Fibroblast of skin of left biceps (primary cell): Measurements from ENCODE around the gene KNSTRN.

Experiments
- DNase-seq, 2 experiments: peaks; one replicate each; pipeline ENCODE4 v3.0.0-alpha.2; 2013; ENCODE audit warnings: low read depth in 2 of 2

KNSTRN gene

DNA sequence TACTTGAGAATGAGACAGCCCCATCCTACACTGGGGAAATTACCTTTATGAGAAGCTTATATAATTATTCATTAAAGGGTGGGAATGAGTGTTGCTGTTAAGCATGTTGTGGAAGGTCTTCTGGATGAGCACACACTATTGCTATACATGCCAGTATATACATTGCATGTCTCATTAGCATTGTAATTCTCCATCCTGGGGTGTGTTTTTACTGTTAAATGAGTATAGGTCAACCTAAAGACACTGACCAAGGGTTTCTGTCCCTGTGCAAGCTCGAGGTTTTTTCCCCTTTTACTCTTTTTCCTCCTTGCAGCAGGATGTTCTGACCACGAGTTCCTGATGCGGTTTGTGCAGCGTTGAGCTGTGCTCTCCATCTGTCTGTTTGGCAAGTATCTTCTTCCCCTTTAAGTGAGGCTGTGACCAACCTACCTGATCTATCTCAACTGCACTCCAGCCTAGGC is 15.9 kb downstream of the KNSTRN start:
- no peak for DNase-seq

GRCh38 chr15:40399370-40399769 is 16.8 kb downstream of the KNSTRN start:
- DNase-seq, result no peak

- peak; percentile 76 to 80 for DNase-seq
Measured at GRCh38 chr15:40405501-40406381, 23.2 kb downstream of the KNSTRN start, which contains the start of gene IVD. Gene IVD, plus strand, starts transcription at chr15:40405795. Its CDS starts 33 bp downstream, at chr15:40405828.

DNA sequence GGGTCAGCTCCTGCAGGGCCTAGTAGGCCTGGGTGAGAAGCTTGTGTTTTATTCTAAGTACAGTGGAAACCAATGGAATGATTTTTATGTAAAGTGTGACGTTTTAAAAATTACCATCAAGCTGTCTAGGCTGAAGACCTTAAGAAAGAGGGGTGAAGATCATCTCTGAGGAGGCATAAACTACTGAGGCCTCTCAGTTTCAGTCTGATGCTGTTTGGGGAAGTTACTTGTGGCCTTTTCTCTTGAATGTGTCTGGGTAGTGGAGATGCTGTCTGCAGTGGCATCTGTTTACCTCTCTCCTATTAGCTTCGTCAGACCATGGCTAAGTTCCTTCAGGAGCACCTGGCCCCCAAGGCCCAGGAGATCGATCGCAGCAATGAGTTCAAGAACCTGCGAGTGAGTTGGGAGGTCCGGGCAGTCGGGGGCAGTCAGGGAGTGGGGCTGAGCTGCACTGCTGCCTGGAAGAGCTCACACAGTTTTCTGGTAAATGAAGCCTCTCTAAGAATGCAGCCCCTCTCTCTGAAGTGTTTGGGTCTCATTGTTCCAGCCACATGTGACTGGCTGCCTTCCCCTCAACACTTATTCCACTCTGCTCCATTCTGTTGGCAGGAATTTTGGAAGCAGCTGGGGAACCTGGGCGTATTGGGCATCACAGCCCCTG is 24.9 kb downstream of the KNSTRN start:
- DNase-seq, result no peak

DNA sequence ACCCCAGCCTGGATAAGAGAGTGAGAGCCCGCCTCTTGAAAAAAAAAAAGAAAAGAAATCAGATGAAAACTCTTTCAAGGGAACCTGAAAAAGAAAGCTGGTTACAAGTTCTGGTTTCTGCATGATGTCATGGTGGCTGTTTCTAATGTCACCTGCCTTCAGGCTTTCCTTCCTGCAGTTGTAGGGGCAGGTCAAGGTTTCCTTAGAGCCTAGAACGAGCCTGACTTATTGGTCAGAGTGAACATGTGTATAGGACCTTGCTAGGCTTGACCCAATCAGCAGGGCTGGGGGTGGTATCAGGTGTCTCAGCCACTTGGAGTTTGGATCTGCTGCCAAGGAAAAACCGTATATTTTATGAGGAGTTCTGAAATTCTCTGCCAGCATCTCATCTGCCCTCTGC is 26.8 kb downstream of the KNSTRN start:
- no peak for DNase-seq

GRCh38 chr15:40410476-40410875 is 28.0 kb downstream of the KNSTRN start:
- DNase-seq, result no peak

GRCh38 chr15:40412095-40412759 is 29.7 kb downstream of the KNSTRN start:
- DNase-seq, result no peak

- DNase-seq, result no peak
Measured at GRCh38 chr15:40413036-40413435, 30.5 kb downstream of the KNSTRN start.

DNA sequence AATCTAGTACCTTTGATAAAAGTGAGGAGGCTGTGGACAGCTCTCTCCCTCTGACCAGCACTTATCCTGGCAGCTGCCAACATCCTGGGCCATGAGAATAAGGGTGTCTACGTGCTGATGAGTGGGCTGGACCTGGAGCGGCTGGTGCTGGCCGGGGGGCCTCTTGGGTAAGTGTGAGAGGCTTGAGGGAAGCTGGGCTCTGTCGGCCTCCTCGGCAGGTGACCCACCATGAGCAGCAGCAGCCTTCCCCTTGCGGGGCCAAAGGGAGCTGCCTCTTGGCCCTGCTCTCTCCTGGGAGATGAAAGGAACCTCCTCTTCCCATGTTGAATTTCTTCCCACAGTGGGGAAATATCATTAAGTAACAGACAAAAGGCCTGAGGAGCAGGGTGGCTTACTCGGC is 32.3 kb downstream of the KNSTRN start:
- no peak for DNase-seq

GRCh38 chr15:40415226-40415625 is 32.7 kb downstream of the KNSTRN start:
- DNase-seq, result no peak

- DNase-seq, result no peak
Measured at GRCh38 chr15:40416056-40416455, 33.5 kb downstream of the KNSTRN start.

GRCh38 chr15:40418126-40418525 is 35.6 kb downstream of the KNSTRN start:
- DNase-seq, result no peak

DNA sequence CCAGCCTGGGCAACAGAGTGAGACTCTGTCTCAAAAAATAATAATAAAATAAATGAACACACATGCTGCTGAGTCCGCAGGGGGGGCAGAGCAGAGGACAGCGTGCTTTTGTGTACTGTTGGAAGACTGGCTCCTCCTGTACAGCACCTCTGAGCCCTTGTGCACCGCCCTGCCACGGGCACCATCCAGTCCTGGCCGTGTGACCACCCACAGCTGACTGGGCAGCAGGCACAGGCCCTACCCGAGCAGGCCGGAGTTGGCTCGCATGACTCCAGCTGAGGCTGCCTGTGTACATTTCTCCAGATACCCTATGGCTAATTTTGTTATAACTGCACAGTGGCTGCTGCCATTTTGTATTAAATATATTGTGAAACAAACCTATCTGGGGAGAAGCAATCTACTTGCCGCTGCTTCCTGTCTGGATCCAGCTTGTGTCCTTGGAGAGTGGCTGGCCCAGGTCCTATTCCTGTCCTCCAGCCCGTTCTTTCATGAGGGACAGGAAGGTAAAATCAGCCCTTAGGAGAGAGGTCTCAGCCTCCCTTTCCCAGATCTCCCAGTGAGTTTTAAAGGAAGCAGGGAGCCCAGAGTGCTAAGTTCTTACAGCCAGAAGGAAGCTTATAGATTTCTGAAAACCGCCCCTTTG is 37.7 kb downstream of the KNSTRN start:
- DNase-seq, result no peak

DNA sequence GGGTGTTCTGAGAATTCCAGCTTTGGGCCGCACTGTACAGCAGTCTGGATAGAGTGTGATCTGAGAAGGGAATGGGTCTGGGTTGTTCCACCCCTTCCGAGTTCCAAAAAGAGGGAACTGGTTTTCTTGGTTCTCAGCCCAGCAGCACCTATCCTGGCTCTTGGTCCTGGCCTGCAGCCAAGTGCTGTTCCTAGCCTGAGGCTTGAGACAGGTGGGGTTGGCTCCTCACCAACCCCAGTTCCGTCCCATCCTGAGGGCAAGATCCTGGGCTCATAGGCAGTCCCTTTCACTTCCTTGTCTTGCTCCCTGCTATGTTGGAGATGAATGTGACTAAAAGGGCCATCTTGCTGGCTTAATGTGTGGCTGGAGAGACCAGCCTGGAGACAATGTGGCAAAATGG is 38.3 kb downstream of the KNSTRN start:
- no peak for DNase-seq

- no peak for DNase-seq
Measured at GRCh38 chr15:40421246-40422157, 39.0 kb downstream of the KNSTRN start.

DNA sequence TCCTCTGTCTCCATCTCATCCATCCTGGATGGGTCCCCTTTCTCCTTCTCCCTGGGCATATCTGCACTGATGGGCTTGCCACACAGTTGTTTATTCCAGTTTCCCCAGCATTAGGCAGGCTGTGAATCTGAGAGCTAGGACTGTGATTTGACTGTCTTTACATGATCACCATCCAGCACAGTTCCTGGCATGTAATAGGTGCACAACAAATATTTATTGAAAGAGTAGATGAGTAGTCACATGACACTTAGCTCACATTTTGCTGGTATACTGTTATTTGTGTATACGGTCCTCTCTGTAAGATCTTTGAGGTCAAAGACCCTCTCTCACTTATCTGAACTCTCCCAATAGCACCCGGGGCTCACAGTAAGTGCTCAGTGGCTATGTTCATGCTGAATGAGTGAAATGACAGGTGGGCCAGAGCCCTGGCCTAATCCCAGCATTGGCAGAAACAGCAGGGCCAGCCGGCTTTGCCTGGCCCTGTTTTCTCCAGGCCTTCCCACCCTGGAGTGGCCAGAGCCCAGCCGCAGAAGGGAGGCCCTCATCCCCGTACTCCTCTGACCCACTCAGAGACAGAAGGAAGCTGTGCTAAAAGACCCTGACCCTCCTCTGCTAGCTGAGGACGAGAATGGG is 42.1 kb downstream of the KNSTRN start:
- no peak for DNase-seq

- no peak for DNase-seq
Measured at GRCh38 chr15:40425681-40426080, 43.2 kb downstream of the KNSTRN start.

- DNase-seq, result no peak
Measured at GRCh38 chr15:40427188-40427587, 44.7 kb downstream of the KNSTRN start.

- DNase-seq, result no peak
Measured at GRCh38 chr15:40428185-40428584, 45.7 kb downstream of the KNSTRN start.

DNA sequence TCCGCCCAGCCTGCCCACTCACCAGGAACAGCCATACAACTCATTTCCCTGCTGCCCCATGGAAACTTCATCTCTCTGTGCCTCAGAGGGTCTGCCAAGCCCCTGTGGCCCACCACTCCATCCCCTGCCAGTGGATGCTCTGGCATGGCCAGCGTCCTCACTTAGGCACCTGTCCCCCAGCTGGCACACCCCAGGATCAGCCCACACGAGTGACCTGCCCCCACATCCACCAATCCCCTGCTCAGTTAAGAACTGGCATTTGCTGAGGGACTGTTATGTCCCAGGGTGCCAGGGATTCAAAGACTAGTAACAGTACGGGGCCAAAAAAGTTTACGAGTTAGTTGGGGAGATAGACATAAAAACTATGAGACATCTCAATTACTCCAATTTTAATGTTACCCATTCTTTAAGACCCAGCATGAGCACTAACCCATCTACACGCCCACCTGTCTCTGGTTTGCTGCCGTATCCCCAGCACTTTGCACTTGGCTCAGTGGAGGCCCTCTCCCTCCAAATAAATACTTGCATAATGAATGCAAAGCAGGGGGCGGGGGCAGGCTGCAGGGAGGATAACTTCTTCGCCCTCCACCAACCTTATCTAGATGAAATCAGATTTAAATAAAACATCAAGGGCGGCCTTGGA is 46.7 kb downstream of the KNSTRN start:
- no peak for DNase-seq
